Esophagus muscularis mucosa (tissue), 4 donors: ENCODE results near the gene SDC1. TPM values are rescaled to one million over a fixed set of nuclear protein-coding genes. Genes with fewer than 3 reads are reported as not detected.

Source experiments
- DNase-seq: peaks from one replicate; pipeline ENCODE4 v3.0.0-alpha.2; 2017; ENCODE audit errors: extremely low spot score
- H3K27ac ChIP-seq, 4 donors: fragments of 200-600 bp; sonication (generic); replicated peaks in 1 of 4; 1 replicate in 3 of 4; 2 replicates in 1 of 4; pipeline ENCODE4 v1.5.1; 2016 to 2019; ENCODE audit warnings: mild to moderate bottlenecking in 1 of 4
- H3K27me3 ChIP-seq, 4 donors: fragments of 200-600 bp; sonication (generic); one replicate each; pipeline versions ENCODE4 v1.5.1 to v1.6.0; 2016 to 2019
- H3K36me3 ChIP-seq, 4 donors: fragments of 200-600 bp; sonication (generic); one replicate each; pipeline ENCODE4 v1.5.1; 2016 to 2019
- H3K4me1 ChIP-seq, 4 donors: fragments of 200-600 bp; sonication (generic); one replicate each; pipeline ENCODE4 v1.5.1; 2016 to 2019
- H3K4me3 ChIP-seq, 4 donors: fragments of 200-600 bp; sonication (generic); 1 replicate in 2 of 4; 2 replicates in 2 of 4; pipeline ENCODE4 v1.5.1; 2016 to 2019; ENCODE audit warnings: mild to moderate bottlenecking in 4 of 4, moderate library complexity in 1 of 4
- H3K9me3 ChIP-seq, 4 donors: fragments of 200-600 bp; sonication (generic); 1 replicate in 3 of 4; 2 replicates in 1 of 4; pipeline ENCODE4 v1.5.1; 2016 to 2019
- EP300 ChIP-seq: sonication (generic); formaldehyde crosslinking; IDR thresholded peaks from one replicate; pipeline ENCODE4 v1.6.1; 2017; ENCODE audit warnings: antibody characterized with exemption
- POLR2A ChIP-seq: fragments of 450-650 bp; IDR thresholded peaks from one replicate; pipeline ENCODE4 v1.6.1; 2017; ENCODE audit warnings: antibody characterized with exemption, moderate library complexity, mild to moderate bottlenecking, low read depth
- POLR2AphosphoS5 ChIP-seq, 2 donors: sonication (generic); formaldehyde crosslinking; IDR thresholded peaks; one replicate each; pipeline ENCODE4 v1.6.1; 2017; ENCODE audit warnings: antibody characterized with exemption in 2 of 2
- WGBS: methylation state at CpG from one replicate; pipeline ENCODE4 v1.1.5; 2018; 5-methylcytosine and 5-hydroxymethylcytosine counted together
- intact Hi-C: fragments of 100-400 bp; cut with DNase I; formaldehyde crosslinking; loops from one replicate; pipeline ENCODE4 v1.15.1; 2023
- total RNA-seq, 4 donors: library from RNA; depleted of rRNA; stranded (reverse); fragments of >200 nt; gene quantifications; one replicate each; pipeline versions ENCODE4 v1.1.0 to v1.2.1, GENCODE V29; 2016
- TF ChIP-seq, protein P1 (sequence below), 3 experiments: fragments of 200-600 bp in 2 of 3; fragments of 450-650 bp in 1 of 3; sonication (generic) in 2 of 3; IDR thresholded peaks; one replicate each; pipeline ENCODE4 v1.5.1; 2017 to 2019; ENCODE audit warnings: antibody characterized with exemption in 3 of 3, mild to moderate bottlenecking in 2 of 3, moderate library complexity in 1 of 3

The SDC1 gene
- total RNA-seq, 4 donors from 2014 or later, result 0.33 to 1.6 (median 0.47) TPM

GRCh38 chr2:20191714-20192569, 33.0 kb downstream of the SDC1 start:
- Histone ChIP-seq H3K4me3 (no peak overlapping the region), H3K27me3 (no peaks in the 10 kb centered on the region), H3K9me3 (no peaks in the 10 kb centered on the region), H3K4me1 (peaks cover 0 to 3% (median 0%) of the 10 kb centered on the region in 4 donors), H3K27ac (no peak overlapping the region), H3K36me3 (no peaks in the 10 kb centered on the region)
- no peak for DNase-seq
- intact Hi-C loops, result no loop called here
- WGBS, result 76% methylated on average over 13 of the region's 13 CpGs
- TF ChIP-seq EP300 (no peak), POLR2A (no peak), POLR2AphosphoS5 (IDR thresholded peaks at IDR 0.05) (no peak)
- TF ChIP-seq, protein P1, sequence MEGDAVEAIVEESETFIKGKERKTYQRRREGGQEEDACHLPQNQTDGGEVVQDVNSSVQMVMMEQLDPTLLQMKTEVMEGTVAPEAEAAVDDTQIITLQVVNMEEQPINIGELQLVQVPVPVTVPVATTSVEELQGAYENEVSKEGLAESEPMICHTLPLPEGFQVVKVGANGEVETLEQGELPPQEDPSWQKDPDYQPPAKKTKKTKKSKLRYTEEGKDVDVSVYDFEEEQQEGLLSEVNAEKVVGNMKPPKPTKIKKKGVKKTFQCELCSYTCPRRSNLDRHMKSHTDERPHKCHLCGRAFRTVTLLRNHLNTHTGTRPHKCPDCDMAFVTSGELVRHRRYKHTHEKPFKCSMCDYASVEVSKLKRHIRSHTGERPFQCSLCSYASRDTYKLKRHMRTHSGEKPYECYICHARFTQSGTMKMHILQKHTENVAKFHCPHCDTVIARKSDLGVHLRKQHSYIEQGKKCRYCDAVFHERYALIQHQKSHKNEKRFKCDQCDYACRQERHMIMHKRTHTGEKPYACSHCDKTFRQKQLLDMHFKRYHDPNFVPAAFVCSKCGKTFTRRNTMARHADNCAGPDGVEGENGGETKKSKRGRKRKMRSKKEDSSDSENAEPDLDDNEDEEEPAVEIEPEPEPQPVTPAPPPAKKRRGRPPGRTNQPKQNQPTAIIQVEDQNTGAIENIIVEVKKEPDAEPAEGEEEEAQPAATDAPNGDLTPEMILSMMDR (IDR thresholded peaks at IDR 0.05), result no peak

DNA sequence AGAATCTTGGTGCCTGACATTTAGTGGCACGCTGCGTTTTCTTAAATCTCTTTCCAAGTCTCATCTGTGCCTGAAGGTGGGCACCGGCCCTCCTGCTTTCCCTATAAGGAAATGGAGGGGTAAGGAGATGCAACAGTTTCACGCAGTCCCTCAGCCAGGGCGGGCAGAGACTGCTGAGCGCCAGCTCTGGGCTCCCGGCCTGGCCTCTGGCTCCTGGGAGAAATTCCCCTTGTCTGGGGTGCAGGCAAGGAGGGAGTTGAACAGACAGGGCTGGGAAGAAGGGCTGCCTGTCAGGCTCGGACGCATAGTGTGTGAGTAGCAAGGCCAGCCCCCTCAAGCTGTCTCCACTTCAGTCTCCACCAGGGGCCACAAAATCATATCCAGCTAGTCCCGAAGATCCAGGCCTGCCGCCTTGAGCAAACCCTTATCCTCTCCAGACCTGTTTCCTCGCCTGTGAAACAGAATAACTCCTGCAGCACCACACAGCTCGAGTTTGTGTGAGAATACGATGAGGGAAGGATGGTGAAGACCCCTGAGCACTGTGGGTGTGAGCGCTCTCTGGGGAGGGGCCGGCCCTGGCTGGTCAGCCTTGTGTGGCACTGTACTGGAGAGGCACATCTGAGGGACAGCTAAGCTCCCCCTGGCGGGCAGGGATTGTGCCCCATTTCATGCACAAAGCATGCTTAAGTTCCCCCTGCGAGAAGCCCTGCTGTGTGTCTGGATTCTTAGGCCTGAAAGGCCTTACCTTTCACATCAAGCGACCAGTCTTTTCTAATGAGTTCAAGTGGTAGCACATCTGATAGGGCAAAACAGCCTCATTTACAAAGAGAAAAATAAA, 33.8 kb downstream of the SDC1 start:
- DNase-seq, result no peak
- Histone ChIP-seq H3K9me3 (no peaks in the 10 kb centered on the region), H3K4me1 (peaks cover 0 to 3% (median 0%) of the 10 kb centered on the region in 4 donors), H3K4me3 (no peak overlapping the region), H3K27ac (no peak overlapping the region), H3K36me3 (no peaks in the 10 kb centered on the region), H3K27me3 (no peaks in the 10 kb centered on the region)
- intact Hi-C loops, result no loop called here
- 97% methylated on average over 14 of the region's 19 CpGs for WGBS
- no peak for TF ChIP-seq EP300
- TF ChIP-seq POLR2AphosphoS5 (IDR thresholded peaks at IDR 0.05), result no peak
- TF ChIP-seq, protein P1 (IDR thresholded peaks at IDR 0.05), result no peak
- no peak for TF ChIP-seq POLR2A

- H3K27me3 ChIP-seq, result no peaks in the 10 kb centered on the region
- H3K9me3 ChIP-seq, result no peaks in the 10 kb centered on the region
- 93% methylated on average over 8 of the region's 9 CpGs for WGBS
- intact Hi-C loops, result no loop called here
- no peak overlapping the region for H3K4me3 ChIP-seq
- TF ChIP-seq POLR2A (no peak), POLR2AphosphoS5 (IDR thresholded peaks at IDR 0.05) (no peak), EP300 (no peak)
- TF ChIP-seq, protein P1 (IDR thresholded peaks at IDR 0.05), result no peak
- no peak for DNase-seq
- H3K27ac ChIP-seq, result no peak overlapping the region
- H3K4me1 ChIP-seq, result peaks cover 0 to 3% (median 0%) of the 10 kb centered on the region in 4 donors
- no peaks in the 10 kb centered on the region for H3K36me3 ChIP-seq
Measured at GRCh38 chr2:20190170-20190569, 34.8 kb downstream of the SDC1 start.

DNA sequence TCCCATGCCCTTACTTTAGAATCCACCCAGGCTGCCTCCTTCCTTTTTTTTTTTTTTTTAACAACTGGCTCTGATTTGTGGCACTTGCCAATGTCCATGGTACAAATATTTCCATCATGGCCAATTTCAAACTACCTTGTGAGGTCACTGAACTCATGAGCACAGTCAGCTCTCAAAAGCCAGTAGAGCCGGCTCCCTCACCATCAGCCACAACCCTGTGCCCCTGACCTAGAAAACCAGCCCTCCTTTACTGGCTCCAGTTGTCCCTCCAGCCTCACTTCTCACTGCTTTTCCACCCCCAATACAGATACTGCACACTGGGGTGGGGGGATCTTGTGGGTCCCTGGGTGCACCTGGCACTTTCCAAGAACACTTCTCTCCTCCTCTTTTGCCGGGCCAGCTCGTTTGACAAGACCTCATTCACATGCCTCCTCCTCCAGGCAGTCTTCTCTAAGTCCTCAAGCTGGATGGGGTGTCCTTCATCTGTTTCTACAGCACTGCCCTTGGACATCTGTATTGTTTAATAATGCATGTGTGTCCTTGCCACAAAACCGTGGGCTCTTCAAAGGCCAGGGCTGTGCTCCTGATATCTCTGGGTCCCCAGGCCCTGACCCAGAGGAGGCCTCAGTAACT, 35.5 kb downstream of the SDC1 start:
- no peak for DNase-seq
- peaks cover 0 to 3% (median 0%) of the 10 kb centered on the region in 4 donors for H3K4me1 ChIP-seq
- no peaks in the 10 kb centered on the region for H3K9me3 ChIP-seq
- 79% methylated on average over 4 of the region's 4 CpGs for WGBS
- intact Hi-C loops, result no loop called here
- TF ChIP-seq, protein P1 (IDR thresholded peaks at IDR 0.05), result no peak
- no peak for TF ChIP-seq POLR2A
- no peak for TF ChIP-seq EP300
- no peak overlapping the region for H3K4me3 ChIP-seq
- no peaks in the 10 kb centered on the region for H3K27me3 ChIP-seq
- H3K27ac ChIP-seq, result no peak overlapping the region
- no peaks in the 10 kb centered on the region for H3K36me3 ChIP-seq
